ENCODE measurements around the gene FOXA3.
A peak's percentile ranks its signal among the peaks of the same experiment; 100 is the strongest.
"Not testable (repeated sequence)": the region's sequence is repeated elsewhere in the genome, so short reads cannot be mapped to it uniquely, and the experiment has no call there.

FOXA3 gene

DNA sequence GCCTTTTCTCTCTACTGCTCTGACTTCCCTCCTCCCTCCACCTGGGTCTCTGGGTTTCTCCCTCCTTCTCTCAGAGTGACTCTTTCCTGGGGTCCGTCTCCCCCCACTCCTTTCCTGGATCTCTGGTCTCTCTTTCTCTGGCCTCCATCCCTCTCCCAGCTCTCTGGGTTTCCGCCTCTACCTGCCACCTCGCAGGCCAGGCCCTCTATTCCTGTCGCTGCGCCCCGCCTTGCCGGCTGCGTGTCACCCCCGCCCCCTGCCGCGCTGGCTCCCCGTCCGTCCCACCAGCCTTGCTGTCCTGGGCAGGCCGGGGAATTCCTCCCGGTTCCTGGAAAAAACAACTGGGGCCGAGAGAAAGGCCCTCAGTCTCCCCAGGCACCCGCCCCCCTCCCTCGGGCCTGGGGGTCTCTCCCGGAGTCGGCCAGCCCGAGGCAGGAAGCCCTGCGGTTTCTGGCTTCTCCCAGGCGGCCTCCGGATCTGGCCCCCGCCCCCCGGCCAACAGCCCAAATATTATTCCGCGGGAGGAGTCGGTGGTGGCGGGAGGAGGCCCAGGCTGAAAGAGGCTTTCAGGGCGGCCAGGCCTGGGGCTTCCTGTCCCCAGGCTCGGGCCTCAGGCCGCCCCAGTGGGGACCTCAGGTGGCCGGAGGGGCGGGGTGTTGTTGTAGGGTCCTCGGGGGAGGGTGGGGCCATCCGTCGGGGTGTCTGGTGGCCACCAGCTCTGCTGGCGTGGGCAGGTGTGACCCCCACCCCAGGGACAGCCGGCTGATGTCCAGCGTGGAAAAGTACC is 12.5 kb downstream of the FOXA3 start:
- DNase-seq = peak in 1 of 2 donors; percentile 21

GRCh38 chr19:45878043-45878794 is 14.1 kb downstream of the FOXA3 start:
- no peak for DNase-seq

GRCh38 chr19:45879055-45879454 is 14.9 kb downstream of the FOXA3 start:
- no peak for DNase-seq

DNA sequence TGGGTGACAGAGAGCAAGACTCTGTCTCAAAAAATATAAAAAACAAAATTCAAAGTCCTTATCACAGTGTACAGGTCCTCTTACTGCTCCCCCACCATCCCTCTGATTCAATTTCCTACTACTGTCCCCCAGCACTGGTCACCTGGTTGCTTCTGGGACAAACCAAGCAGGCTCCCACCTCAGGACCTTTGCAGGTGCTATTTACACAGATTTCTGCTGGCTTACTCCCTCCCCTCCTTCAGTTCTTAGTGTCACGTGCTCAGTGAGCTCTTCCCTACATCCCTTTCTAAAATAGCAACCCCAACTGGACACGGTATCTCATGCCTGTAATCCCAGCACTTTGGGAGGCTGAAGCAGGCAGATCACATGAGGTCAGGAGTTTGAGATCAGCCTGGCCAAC is 15.8 kb downstream of the FOXA3 start:
- no peak for DNase-seq

- DNase-seq = no peak
Observed at GRCh38 chr19:45881082-45881908, 17.2 kb downstream of the FOXA3 start.

- no peak for DNase-seq
Observed at GRCh38 chr19:45881909-45882528, 17.9 kb downstream of the FOXA3 start.

- peak; percentile 82 to 88 for DNase-seq
Observed at GRCh38 chr19:45882652-45883585, 18.8 kb downstream of the FOXA3 start.

GRCh38 chr19:45883586-45883880 is 19.4 kb downstream of the FOXA3 start:
- DNase-seq = no peak

DNA sequence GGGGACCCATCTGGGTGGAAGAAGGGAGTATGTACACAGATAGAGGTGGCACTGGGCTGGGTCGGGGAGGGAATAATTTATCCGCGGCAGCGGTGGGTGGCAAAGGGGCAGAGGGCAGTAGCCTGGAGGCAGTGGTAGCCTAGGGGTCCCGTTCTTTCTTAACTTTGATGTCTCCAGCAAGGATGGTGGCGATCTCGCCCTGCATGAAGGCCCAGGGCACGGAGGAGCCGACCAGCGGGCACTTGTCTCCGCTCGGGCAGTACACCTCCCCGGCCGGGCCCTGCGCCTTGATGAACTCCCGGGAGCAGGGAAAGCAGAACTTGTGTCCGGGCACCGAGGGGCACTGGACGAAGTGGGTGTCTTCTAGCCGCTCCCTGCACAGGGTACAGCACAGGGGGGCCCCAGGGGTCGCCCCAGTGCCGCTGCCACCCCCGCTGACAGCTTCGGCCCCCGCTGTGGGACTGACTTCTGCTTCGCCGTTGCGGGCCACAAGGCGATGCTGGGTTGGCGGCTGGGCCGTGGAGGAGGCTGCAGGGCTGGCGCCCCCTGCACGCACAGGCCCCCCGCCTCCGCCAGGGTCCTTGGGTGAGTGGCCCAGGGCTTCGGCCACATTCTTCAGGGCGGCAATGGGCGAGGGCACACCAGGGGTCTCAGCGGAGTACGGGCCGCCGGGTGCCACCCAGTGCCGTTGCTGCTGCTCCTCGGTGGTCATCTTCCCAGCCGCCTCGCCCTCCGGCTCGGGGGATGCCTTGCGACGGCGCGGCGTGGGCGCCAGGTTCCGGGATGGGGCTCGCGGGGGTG is 20.0 kb downstream of the FOXA3 start:
- DNase-seq = no peak

DNA sequence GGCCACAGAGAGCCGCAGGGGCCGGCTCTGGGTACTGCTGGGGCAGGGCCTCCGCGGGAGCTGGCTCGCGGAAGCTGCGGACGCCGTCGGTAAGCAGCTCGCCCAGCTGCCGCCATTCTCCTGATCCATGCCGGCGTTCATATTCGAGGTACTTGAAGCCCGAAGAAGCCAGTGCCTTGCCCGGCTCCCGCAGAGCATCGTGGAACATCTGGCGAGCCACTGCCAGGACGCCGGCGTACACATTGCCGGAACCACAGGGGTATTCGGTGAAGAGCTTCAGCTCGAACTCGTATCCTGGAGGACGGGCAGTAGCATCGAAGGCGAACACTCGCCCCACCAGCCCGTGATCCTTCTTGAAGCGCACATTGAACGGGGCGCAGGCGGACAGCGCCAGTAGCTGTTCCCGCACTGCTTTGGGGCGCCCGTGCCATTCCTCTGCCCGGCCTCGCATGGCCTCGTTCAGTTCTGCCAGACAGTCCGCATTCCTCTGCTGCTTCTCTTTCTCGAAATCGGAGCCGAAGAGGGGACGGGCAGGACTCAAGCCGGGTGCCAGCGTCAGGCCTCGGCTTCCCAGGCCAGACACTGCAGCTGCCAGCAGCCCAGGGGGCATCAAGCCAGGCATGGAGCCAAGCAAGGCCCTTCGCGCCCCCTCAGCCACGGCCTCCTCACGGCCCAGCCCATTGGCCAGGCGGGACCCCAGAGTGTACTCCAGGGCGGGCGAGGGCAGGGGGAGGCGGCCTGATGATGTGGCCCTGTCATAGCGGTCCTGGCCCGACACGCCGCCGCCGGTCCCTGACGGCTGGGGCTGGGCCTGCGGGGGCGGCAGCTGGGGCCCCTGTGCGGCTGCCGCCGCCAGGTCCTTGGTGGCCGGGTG is 20.8 kb downstream of the FOXA3 start:
- DNase-seq = no peak

GRCh38 chr19:45885556-45886426 is 21.7 kb downstream of the FOXA3 start, which contains the start of gene IRF2BP1:
IRF2BP1 (minus strand) TSS chr19:45886141; CDS start chr19:45885774, 367 bp downstream.
- peak; percentile 91 to 93 for DNase-seq

DNA sequence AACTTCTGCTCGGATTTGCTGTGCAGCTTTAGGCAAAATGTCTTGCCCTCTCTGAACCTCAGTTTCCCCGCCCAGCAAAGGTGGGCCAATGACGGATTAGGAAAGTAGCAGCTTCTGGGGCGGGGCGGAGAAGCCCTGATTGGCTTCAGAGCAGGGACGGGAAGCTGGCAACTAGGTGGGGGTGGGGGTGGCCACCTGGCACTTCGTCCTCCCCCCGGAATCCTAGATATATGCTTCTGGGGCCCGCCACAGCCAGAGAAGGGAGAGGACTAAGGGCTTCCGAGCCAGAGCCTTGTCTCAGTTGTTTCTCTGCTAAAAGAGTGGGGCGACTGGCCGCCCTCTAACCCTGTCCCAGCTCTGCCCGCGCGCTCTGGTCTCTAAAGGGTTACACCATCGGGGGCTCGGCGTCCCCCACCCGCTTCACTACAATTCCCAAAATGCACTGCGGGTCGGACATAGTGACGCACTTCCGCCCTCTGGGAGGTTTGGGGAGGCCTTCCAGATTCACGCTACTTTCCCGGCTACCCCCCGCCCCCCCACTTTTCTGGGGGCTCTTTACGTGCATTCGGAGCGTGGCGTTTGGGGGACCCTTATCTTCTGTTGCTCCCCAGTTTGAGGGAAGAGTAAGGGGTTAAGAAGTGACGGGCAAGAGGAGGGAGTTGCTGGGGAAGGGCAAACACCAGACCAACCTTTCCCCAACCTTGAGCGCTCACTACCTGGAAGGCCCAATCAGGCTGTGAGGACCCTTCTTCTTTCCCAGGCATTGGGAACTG is 22.5 kb downstream of the FOXA3 start:
- peak; percentile 90 to 94 for DNase-seq

- DNase-seq = no peak
Observed at GRCh38 chr19:45887200-45887710, 23.1 kb downstream of the FOXA3 start.

- DNase-seq = no peak
Observed at GRCh38 chr19:45889210-45889885, 25.2 kb downstream of the FOXA3 start.

DNA sequence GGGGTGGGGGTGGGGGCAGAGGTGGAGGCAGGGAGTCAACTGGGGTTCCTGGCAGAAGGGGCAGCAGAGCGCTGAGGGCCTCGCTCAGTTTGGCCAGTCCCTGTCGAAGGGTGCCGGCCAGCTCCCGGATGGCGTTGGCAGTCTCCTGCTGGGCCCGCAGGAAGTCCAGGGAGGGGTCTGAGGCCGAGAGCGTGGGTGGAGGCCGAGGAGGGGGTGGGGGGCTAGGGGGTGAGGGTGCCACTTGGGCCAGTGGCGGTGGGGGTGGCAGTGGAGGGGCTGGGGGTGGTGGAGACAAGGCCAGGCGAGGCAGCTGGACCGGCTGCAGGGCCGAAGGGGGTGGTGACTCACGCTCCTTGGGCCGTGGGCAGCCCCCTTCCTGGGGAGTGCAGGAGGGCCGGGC is 26.8 kb downstream of the FOXA3 start:
- no peak for DNase-seq

- DNase-seq = no peak
Observed at GRCh38 chr19:45895519-45895972, 31.4 kb downstream of the FOXA3 start.

DNA sequence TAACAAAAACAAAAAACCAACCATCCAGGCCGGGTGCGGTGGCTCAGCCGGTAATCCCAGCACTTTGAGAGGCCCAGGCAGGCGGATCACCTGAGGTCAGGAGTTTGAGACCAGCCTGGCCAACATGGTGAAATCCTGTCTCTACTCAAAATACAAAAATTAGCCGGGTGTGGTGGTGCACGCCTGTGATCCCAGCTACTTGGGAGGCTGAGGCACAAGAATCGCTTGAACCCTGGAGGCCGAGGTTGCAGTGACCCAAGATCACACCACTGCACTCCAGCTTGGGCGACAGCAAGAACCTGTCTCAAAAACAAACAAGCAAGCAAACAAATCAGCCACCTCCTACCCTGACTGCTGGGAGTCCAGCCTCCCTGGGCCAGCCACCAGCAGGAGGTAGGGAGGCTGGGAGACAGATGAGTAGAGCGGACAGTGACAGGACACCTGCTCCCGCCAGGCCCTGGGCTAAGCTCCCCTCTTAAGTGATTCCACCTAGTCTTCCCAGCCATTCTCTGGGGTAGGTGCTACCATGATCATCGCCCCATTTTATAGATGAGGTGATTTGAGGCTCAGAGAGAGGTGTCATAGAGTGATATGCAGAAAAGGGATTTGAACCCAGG is 32.0 kb downstream of the FOXA3 start:
- not testable (repeated sequence) for DNase-seq

Measured in CD4-positive, alpha-beta T cell treated with Interferon alpha-2 for 1 hour (primary cell).